Suprapubic skin (tissue), 3 donors: ENCODE data around the gene FBRSL1.

Experiments used
- CTCF ChIP-seq, 2 donors: fragments of 200-600 bp in 1 of 2; fragments of 450-650 bp in 1 of 2; sonication (generic) in 1 of 2; IDR thresholded peaks; one replicate each; pipeline ENCODE4 v1.5.1; 2016 to 2019; ENCODE audit warnings: antibody characterized with exemption in 2 of 2, mild to moderate bottlenecking in 1 of 2, moderate library complexity in 1 of 2
- POLR2A ChIP-seq, 2 donors: fragments of 450-650 bp; IDR thresholded peaks; one replicate each; pipeline ENCODE4 v1.6.1; 2017; ENCODE audit warnings: antibody characterized with exemption in 2 of 2, mild to moderate bottlenecking in 2 of 2, moderate library complexity in 2 of 2

DNA sequence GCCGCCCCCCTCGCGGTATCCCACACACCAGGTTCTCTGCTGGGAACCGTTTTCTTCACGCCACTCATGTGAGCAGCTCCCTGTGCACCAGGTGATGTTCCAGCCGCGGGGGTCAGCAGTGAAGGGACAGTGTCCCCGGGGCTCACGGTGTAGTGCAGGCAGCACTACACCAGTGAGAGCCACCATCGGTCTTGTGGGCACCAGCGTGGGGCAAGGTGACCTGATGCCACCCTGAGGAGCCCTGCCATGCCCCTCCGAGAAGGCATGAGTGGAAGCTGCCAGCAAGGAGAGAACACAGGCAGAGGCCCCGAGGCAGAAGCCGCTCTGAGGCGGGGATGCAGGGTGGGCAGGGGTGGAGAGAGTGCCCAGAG is 11.5 kb upstream of the FBRSL1 start:
- TF ChIP-seq CTCF (IDR thresholded peaks at IDR 0.05) (no peak), POLR2A (IDR thresholded peaks at IDR 0.05) (no peak)
